HFFc6 (cell line): ENCODE data around the gene BSDC1. TPM values are rescaled to one million over a fixed set of nuclear protein-coding genes. Genes with fewer than 3 reads are reported as not detected.
A peak's percentile ranks its signal among the peaks of the same experiment; 100 is the strongest.

ENCODE experiments used
- DNase-seq: peaks from one replicate; pipeline ENCODE4 v3.0.0-alpha.2; 2018
- H3K27ac Mint-ChIP-seq: 2 replicates; pipeline ENCODE4 v1.8.0; 2020; ENCODE audit warnings: mild to moderate bottlenecking, mixed read lengths
- H3K27me3 Mint-ChIP-seq: 2 replicates; pipeline ENCODE4 v1.8.0; 2021; ENCODE audit warnings: mild to moderate bottlenecking, moderate library complexity, mixed read lengths; ENCODE audit not compliant: insufficient read depth
- H3K36me3 Mint-ChIP-seq: 2 replicates; pipeline ENCODE4 v1.8.0; 2021; ENCODE audit warnings: low read depth, mixed read lengths
- H3K4me1 Mint-ChIP-seq: 2 replicates; pipeline ENCODE4 v1.8.0; 2020; ENCODE audit warnings: low read depth, mixed read lengths
- H3K4me3 Mint-ChIP-seq: 2 replicates; pipeline ENCODE4 v1.8.0; 2020; ENCODE audit warnings: mild to moderate bottlenecking, moderate library complexity, mixed read lengths
- H3K9me3 Mint-ChIP-seq: 2 replicates; pipeline ENCODE4 v1.8.0; 2020; ENCODE audit warnings: mild to moderate bottlenecking, mixed read lengths
- CTCF ChIP-seq: fragments of 200-600 bp; sonication (generic); IDR thresholded peaks from 2 replicates; pipeline ENCODE4 v1.5.0; 2021; ENCODE audit warnings: antibody characterized with exemption, mild to moderate bottlenecking
- total RNA-seq, 6 experiments: library from RNA; stranded (reverse); fragmentation: NEBNext Ultra II Directional; extraction: Animal tissue kit (Norgen Biotek cat#: 25700); gene quantifications; 2 replicates in 1 of 6; 3 replicates in 5 of 6; pipeline ENCODE4 v1.2.3, GENCODE V29; 2021

Gene BSDC1
- total RNA-seq, 6 experiments from 2014 or later, result 52.9 to 65.5 (median 60.1) TPM

- Mint-ChIP-seq H3K4me3 (peak overlapping the region; percentile 34; the same call in 1 of the 2 replicates), H3K4me1 (peaks cover 5% of the 10 kb centered on the region; the same call in 1 of the 2 replicates), H3K36me3 (no peaks in the 10 kb centered on the region), H3K27ac (no peak overlapping the region), H3K27me3 (peaks cover 70% of the 10 kb centered on the region), H3K9me3 (no peaks in the 10 kb centered on the region)
- DNase-seq, result no peak
- no peak for TF ChIP-seq CTCF
Measured at GRCh38 chr1:32426489-32427255, 32.4 kb upstream of the BSDC1 start.

- H3K4me3 Mint-ChIP-seq, result no peak overlapping the region
- peaks cover 10% of the 10 kb centered on the region; the same call in 1 of the 2 replicates for H3K36me3 Mint-ChIP-seq
- peaks cover 46% of the 10 kb centered on the region for H3K27me3 Mint-ChIP-seq
- H3K4me1 Mint-ChIP-seq, result peaks cover 5% of the 10 kb centered on the region; the same call in 1 of the 2 replicates
- H3K27ac Mint-ChIP-seq, result no peak overlapping the region
- no peak for TF ChIP-seq CTCF
- H3K9me3 Mint-ChIP-seq, result peaks cover 15% of the 10 kb centered on the region
- no peak for DNase-seq
Measured at GRCh38 chr1:32421775-32422174, 27.5 kb upstream of the BSDC1 start.

DNA sequence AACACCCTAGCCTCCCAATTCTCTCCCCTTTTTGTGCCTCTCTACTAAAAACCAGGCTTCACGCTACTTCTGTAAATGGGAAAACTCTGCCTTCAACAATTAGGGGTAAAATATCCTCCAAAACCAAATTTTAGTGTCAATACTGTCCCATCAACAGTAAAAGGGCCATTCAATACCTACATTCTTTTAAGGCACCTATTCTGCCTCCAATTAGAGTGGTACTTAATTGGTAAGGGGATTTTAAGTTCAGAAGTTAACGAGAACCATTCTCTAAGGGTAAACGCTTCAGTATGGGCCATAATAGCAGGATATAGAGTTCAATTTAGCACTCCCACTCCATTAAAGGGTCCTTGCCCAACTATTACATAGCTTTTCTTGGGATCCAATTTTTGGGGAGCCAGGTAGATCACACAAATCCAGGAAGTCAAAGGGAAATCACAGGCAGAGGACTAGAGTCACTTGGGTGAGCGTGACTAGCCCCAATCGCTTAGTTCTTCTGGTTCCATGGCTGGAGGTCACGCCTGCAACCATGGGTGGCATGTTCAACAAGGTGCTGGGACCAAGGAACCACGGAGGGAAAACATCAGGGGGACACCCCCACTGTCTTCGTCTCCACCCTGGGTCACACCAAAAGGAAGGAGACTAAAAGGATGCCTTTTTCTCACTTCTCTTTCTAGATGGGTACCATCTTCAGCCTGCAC, 20.1 kb upstream of the BSDC1 start:
- TF ChIP-seq CTCF, result peak; percentile 25
- Mint-ChIP-seq H3K9me3 (peaks cover 10% of the 10 kb centered on the region), H3K27ac (no peak overlapping the region), H3K36me3 (peaks cover 10% of the 10 kb centered on the region; the same call in 1 of the 2 replicates), H3K27me3 (peaks cover 12% of the 10 kb centered on the region), H3K4me1 (peaks cover 6% of the 10 kb centered on the region), H3K4me3 (no peak overlapping the region)
- no peak for DNase-seq

- Mint-ChIP-seq H3K36me3 (peaks cover 10% of the 10 kb centered on the region; the same call in 1 of the 2 replicates), H3K9me3 (peaks cover 10% of the 10 kb centered on the region)
- DNase-seq, result peak; percentile 55
Measured at GRCh38 chr1:32413507-32414185, 19.4 kb upstream of the BSDC1 start.

More at GRCh38 chr1:32413507-32414185, 19.4 kb upstream of the BSDC1 start:
- Mint-ChIP-seq H3K27ac (no peak overlapping the region), H3K4me3 (no peak overlapping the region), H3K4me1 (peaks cover 6% of the 10 kb centered on the region), H3K27me3 (peaks cover 13% of the 10 kb centered on the region)
- TF ChIP-seq CTCF, result peak; percentile 95
